HEK293 (cell line): ENCODE data around the gene FCGR1A.
"Not testable (repeated sequence)": the region's sequence is repeated elsewhere in the genome, so short reads cannot be mapped to it uniquely, and the experiment has no call there.

Experiments
- BCL11A ChIP-seq: fragments of 450-650 bp; formaldehyde crosslinking; IDR thresholded peaks from 2 replicates; pipeline ENCODE4 v1.5.1; 2016; ENCODE audit warnings: low read depth, missing biosample characterization, missing genetic modification characterization
- CTCF ChIP-seq: fragments of 450-650 bp; formaldehyde crosslinking; IDR thresholded peaks from 2 replicates; pipeline ENCODE4 v1.5.1; 2016; ENCODE audit warnings: missing biosample characterization, missing genetic modification characterization
- MZF1 ChIP-seq: fragments of 450-650 bp; formaldehyde crosslinking; IDR thresholded peaks from 2 replicates; pipeline ENCODE4 v1.5.1; 2017; ENCODE audit warnings: missing biosample characterization, missing genetic modification characterization, borderline replicate concordance
- OSR2 ChIP-seq: fragments of 450-650 bp; formaldehyde crosslinking; IDR thresholded peaks from 2 replicates; pipeline ENCODE4 v1.5.1; 2016; ENCODE audit warnings: missing biosample characterization, missing genetic modification characterization
- PRDM1 ChIP-seq: fragments of 450-650 bp; formaldehyde crosslinking; IDR thresholded peaks from 2 replicates; pipeline ENCODE4; 2016; ENCODE audit warnings: missing biosample characterization, missing genetic modification characterization
- ZBTB26 ChIP-seq: fragments of 450-650 bp; formaldehyde crosslinking; optimal IDR thresholded peaks from 2 replicates; pipeline ENCODE3; 2016; ENCODE audit warnings: missing biosample characterization, mild to moderate bottlenecking, missing genetic modification characterization
- ZBTB8A ChIP-seq: fragments of 450-650 bp; formaldehyde crosslinking; IDR thresholded peaks from 2 replicates; pipeline ENCODE4 v1.5.1; 2016; ENCODE audit warnings: missing biosample characterization, missing genetic modification characterization
- ZNF175 ChIP-seq: fragments of 450-650 bp; formaldehyde crosslinking; IDR thresholded peaks from 2 replicates; pipeline ENCODE4 v1.5.1; 2016; ENCODE audit warnings: missing biosample characterization, missing genetic modification characterization
- ZNF24 ChIP-seq: fragments of 450-650 bp; formaldehyde crosslinking; IDR thresholded peaks from 2 replicates; pipeline ENCODE4 v1.5.1; 2016; ENCODE audit warnings: missing biosample characterization, missing genetic modification characterization
- ZNF274 ChIP-seq, 2 experiments: fragments of 200-500 bp in 1 of 2; fragments of 450-650 bp in 1 of 2; sonication (Bioruptor generic) in 1 of 2; formaldehyde crosslinking in 1 of 2; IDR thresholded peaks; 2 replicates each; pipeline versions ENCODE4 v1.5.1 to v1.6.1; 2014 to 2016; ENCODE audit warnings: borderline replicate concordance in 1 of 2, inconsistent platforms in 1 of 2, low read length in 1 of 2, missing biosample characterization in 1 of 2, missing genetic modification characterization in 1 of 2
- TF ChIP-seq, protein P1 (sequence below): fragments of 450-650 bp; formaldehyde crosslinking; conservative IDR thresholded peaks from 2 replicates; pipeline ENCODE4 v1.5.1; 2016; ENCODE audit warnings: low read depth, missing biosample characterization, missing genetic modification characterization
- TF ChIP-seq, protein P2 (sequence below): fragments of 450-650 bp; formaldehyde crosslinking; IDR thresholded peaks from 2 replicates; pipeline ENCODE4 v1.5.1; 2016; ENCODE audit warnings: missing biosample characterization, missing genetic modification characterization

GRCh38 chr1:149841149-149841548, 58.7 kb downstream of the FCGR1A start:
- TF ChIP-seq OSR2 (tag by site-specific recombination); ZNF24 (tag by site-specific recombination); ZBTB8A (tag by site-specific recombination); CTCF (tag by site-specific recombination); ZNF274 (IDR thresholded peaks at IDR 0.05; ENCODE audit: low read length); ZNF274 (tag by site-specific recombination; IDR thresholded peaks at IDR 0.05; ENCODE audit: borderline replicate concordance); BCL11A; ZNF175 (tag by site-specific recombination); ZBTB26 (tag by site-specific recombination); PRDM1; MZF1 (tag by site-specific recombination): not testable (repeated sequence)
- TF ChIP-seq, protein P1, sequence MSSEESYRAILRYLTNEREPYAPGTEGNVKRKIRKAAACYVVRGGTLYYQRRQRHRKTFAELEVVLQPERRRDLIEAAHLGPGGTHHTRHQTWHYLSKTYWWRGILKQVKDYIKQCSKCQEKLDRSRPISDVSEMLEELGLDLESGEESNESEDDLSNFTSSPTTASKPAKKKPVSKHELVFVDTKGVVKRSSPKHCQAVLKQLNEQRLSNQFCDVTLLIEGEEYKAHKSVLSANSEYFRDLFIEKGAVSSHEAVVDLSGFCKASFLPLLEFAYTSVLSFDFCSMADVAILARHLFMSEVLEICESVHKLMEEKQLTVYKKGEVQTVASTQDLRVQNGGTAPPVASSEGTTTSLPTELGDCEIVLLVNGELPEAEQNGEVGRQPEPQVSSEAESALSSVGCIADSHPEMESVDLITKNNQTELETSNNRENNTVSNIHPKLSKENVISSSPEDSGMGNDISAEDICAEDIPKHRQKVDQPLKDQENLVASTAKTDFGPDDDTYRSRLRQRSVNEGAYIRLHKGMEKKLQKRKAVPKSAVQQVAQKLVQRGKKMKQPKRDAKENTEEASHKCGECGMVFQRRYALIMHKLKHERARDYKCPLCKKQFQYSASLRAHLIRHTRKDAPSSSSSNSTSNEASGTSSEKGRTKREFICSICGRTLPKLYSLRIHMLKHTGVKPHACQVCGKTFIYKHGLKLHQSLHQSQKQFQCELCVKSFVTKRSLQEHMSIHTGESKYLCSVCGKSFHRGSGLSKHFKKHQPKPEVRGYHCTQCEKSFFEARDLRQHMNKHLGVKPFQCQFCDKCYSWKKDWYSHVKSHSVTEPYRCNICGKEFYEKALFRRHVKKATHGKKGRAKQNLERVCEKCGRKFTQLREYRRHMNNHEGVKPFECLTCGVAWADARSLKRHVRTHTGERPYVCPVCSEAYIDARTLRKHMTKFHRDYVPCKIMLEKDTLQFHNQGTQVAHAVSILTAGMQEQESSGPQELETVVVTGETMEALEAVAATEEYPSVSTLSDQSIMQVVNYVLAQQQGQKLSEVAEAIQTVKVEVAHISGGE (tag by site-specific recombination), result not testable (repeated sequence)
- TF ChIP-seq, protein P2, sequence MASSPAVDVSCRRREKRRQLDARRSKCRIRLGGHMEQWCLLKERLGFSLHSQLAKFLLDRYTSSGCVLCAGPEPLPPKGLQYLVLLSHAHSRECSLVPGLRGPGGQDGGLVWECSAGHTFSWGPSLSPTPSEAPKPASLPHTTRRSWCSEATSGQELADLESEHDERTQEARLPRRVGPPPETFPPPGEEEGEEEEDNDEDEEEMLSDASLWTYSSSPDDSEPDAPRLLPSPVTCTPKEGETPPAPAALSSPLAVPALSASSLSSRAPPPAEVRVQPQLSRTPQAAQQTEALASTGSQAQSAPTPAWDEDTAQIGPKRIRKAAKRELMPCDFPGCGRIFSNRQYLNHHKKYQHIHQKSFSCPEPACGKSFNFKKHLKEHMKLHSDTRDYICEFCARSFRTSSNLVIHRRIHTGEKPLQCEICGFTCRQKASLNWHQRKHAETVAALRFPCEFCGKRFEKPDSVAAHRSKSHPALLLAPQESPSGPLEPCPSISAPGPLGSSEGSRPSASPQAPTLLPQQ (tag by site-specific recombination), result not testable (repeated sequence)
